H1 (cell line): Measurements from ENCODE around the gene SLC9A5. TPM values are rescaled to one million over a fixed set of nuclear protein-coding genes. Genes with fewer than 3 reads are reported as not detected.

Source experiments
- GABPA ChIP-seq: IDR thresholded peaks from 2 replicates; pipeline ENCODE4 v1.6.1; 2011; ENCODE audit warnings: mild to moderate bottlenecking, low read length, moderate library complexity, borderline replicate concordance; ENCODE audit not compliant: insufficient read depth
- RAD21 ChIP-seq, 2 experiments: IDR thresholded peaks in 1 of 2; conservative IDR thresholded peaks in 1 of 2; 2 replicates each; pipeline ENCODE4 v1.6.1; 2011; ENCODE audit warnings: low read depth in 2 of 2, low read length in 2 of 2, improper control_type of control experiment in 1 of 2, inconsistent platforms in 1 of 2, mild to moderate bottlenecking in 1 of 2, moderate library complexity in 1 of 2
- RNF2 ChIP-seq: fragments of 200-900, 300-1000 bp; sonication (generic); IDR thresholded peaks from 2 replicates; pipeline ENCODE4 v1.7.1; 2016; ENCODE audit warnings: borderline replicate concordance, low read depth, mild to moderate bottlenecking, antibody characterized with exemption, low read length; ENCODE audit not compliant: poor library complexity, severe bottlenecking; ENCODE audit errors: missing control alignments
- ZNF274 ChIP-seq: IDR thresholded peaks from 2 replicates; pipeline ENCODE4 v1.7.0; 2012; ENCODE audit warnings: low read length, borderline replicate concordance; ENCODE audit errors: extremely low read depth
- polyA plus RNA-seq, 7 experiments: library from polyadenylated mRNA; depleted of rRNA in 3 of 7; stranded (reverse) in 5 of 7; unstranded in 2 of 7; fragments of >200 nt in 5 of 7; fragments of 200-250 nt in 2 of 7; gene quantifications; 1 replicate in 5 of 7; 2 replicates in 1 of 7; 4 replicates in 1 of 7; pipeline versions ENCODE4 v1.2.1 to v1.2.3, GENCODE V29; 2011 to 2013; ENCODE audit warnings: missing spikeins in 2 of 7, mixed read lengths in 2 of 7
- total RNA-seq: library from RNA; stranded (reverse); fragmentation: NEBNext Ultra II Directional; extraction: Animal tissue kit (Norgen Biotek cat#: 25700); gene quantifications from 2 replicates; pipeline ENCODE4 v1.2.1, GENCODE V29; 2021

SLC9A5 gene
- total and polyA plus RNA-seq, 2 of the 8 experiments (the other 6 are each of a cell fraction or from before 2014, with no cell fraction given) = 7.9 to 8.6 TPM

GRCh38 chr16:67199808-67200198 lies 49.0 kb upstream of the SLC9A5 start (continued):
- TF ChIP-seq GABPA = no peak
- TF ChIP-seq RNF2 = no peak
- TF ChIP-seq RAD21 (IDR thresholded peaks at IDR 0.05 in 1 of 2, conservative IDR thresholded peaks at IDR 0.05 in 1 of 2; ENCODE audit: low read depth in 2 of 2, low read length in 2 of 2) = no peak; a peak in 1 of 4 replicates
- TF ChIP-seq ZNF274 = no peak
